Ectodermal cell (in vitro differentiated cells): ENCODE results near the gene NMT1.

ENCODE experiments used
- H3K27ac ChIP-seq: 2 replicates; pipeline ENCODE4 v1.7.0; 2013; ENCODE audit warnings: mild to moderate bottlenecking, low read depth, low read length; ENCODE audit not compliant: insufficient read depth, poor library complexity, severe bottlenecking
- H3K27me3 ChIP-seq: 2 replicates; pipeline ENCODE4 v1.7.0; 2013; ENCODE audit warnings: mild to moderate bottlenecking, low read length; ENCODE audit not compliant: insufficient read depth, control insufficient read depth, poor library complexity, severe bottlenecking
- H3K36me3 ChIP-seq: one replicate; pipeline ENCODE4 v1.7.0; 2013; ENCODE audit warnings: low read length; ENCODE audit not compliant: control insufficient read depth, insufficient read depth
- H3K4me1 ChIP-seq: one replicate; pipeline ENCODE4 v1.7.0; 2013; ENCODE audit warnings: low read length; ENCODE audit not compliant: control insufficient read depth, insufficient read depth
- H3K4me3 ChIP-seq: 2 replicates; pipeline ENCODE4 v1.7.0; 2013; ENCODE audit warnings: low read depth, low read length, control low read depth; ENCODE audit not compliant: insufficient read depth
- H3K9me3 ChIP-seq: 2 replicates; pipeline ENCODE4 v1.7.0; 2013; ENCODE audit warnings: mild to moderate bottlenecking, low read length, moderate library complexity; ENCODE audit not compliant: control insufficient read depth
- WGBS, 2 experiments: methylation state at CpG; one replicate each; pipeline ENCODE4 v1.1.7; 2013; ENCODE audit warnings: missing lambda C conversion rate in 2 of 2; 5-methylcytosine and 5-hydroxymethylcytosine counted together

Gene NMT1

GRCh38 chr17:45093444-45094110, 32.5 kb downstream of the NMT1 start:
- Histone ChIP-seq H3K4me1 (no peaks in the 10 kb centered on the region), H3K36me3 (peaks cover 58% of the 10 kb centered on the region), H3K27me3 (no peaks in the 10 kb centered on the region), H3K4me3 (no peak overlapping the region), H3K9me3 (no peaks in the 10 kb centered on the region), H3K27ac (no peak overlapping the region)
- WGBS, 2 experiments = 89% methylated on average over 13 of the region's 13 CpGs

GRCh38 chr17:45096141-45096540, 35.0 kb downstream of the NMT1 start:
- no peaks in the 10 kb centered on the region for H3K4me1 ChIP-seq
- WGBS, 2 experiments = 91 to 93% methylated on average over 3 of the region's 3 CpGs
- H3K4me3 ChIP-seq = no peak overlapping the region
- H3K27me3 ChIP-seq = no peaks in the 10 kb centered on the region
- no peaks in the 10 kb centered on the region for H3K9me3 ChIP-seq
- H3K36me3 ChIP-seq = peaks cover 54% of the 10 kb centered on the region
- H3K27ac ChIP-seq = no peak overlapping the region

- Histone ChIP-seq H3K9me3 (no peaks in the 10 kb centered on the region), H3K27me3 (no peaks in the 10 kb centered on the region), H3K4me3 (no peak overlapping the region), H3K36me3 (peaks cover 53% of the 10 kb centered on the region), H3K27ac (no peak overlapping the region), H3K4me1 (no peaks in the 10 kb centered on the region)
- WGBS, 2 experiments = 94 to 97% methylated on average over 11 of the region's 11 CpGs
These were observed 35.8 kb downstream of the NMT1 start for GRCh38 chr17:45096926-45097325.

GRCh38 chr17:45098081-45098868, 37.2 kb downstream of the NMT1 start:
- H3K36me3 ChIP-seq = peaks cover 55% of the 10 kb centered on the region

GRCh38 chr17:45098869-45099616, 37.9 kb downstream of the NMT1 start:
- no peaks in the 10 kb centered on the region for H3K4me1 ChIP-seq
- 56 to 59% methylated on average over 9 of the region's 9 CpGs for WGBS, 2 experiments

More at GRCh38 chr17:45098081-45098868, 37.2 kb downstream of the NMT1 start:
- Histone ChIP-seq H3K4me1 (no peaks in the 10 kb centered on the region), H3K27me3 (no peaks in the 10 kb centered on the region), H3K9me3 (no peaks in the 10 kb centered on the region), H3K27ac (no peak overlapping the region), H3K4me3 (no peak overlapping the region)
- 90 to 93% methylated on average over 13 of the region's 13 CpGs for WGBS, 2 experiments

GRCh38 chr17:45101546-45101882, 40.4 kb downstream of the NMT1 start:
- Histone ChIP-seq H3K4me3 (no peak overlapping the region), H3K9me3 (no peaks in the 10 kb centered on the region), H3K4me1 (no peaks in the 10 kb centered on the region), H3K27me3 (no peaks in the 10 kb centered on the region), H3K27ac (no peak overlapping the region), H3K36me3 (peaks cover 55% of the 10 kb centered on the region)
- WGBS, 2 experiments = 92 to 94% methylated on average over 9 of the region's 9 CpGs

More at GRCh38 chr17:45098869-45099616, 37.9 kb downstream of the NMT1 start:
- H3K4me3 ChIP-seq = no peak overlapping the region
- H3K27me3 ChIP-seq = no peaks in the 10 kb centered on the region
- no peaks in the 10 kb centered on the region for H3K9me3 ChIP-seq
- H3K36me3 ChIP-seq = peaks cover 54% of the 10 kb centered on the region
- H3K27ac ChIP-seq = no peak overlapping the region

GRCh38 chr17:45101883-45102811, 41.0 kb downstream of the NMT1 start:
- Histone ChIP-seq H3K27me3 (no peaks in the 10 kb centered on the region), H3K4me1 (no peaks in the 10 kb centered on the region), H3K9me3 (no peaks in the 10 kb centered on the region), H3K4me3 (no peak overlapping the region), H3K36me3 (peaks cover 53% of the 10 kb centered on the region), H3K27ac (no peak overlapping the region)
- 96% methylated on average over 12 of the region's 12 CpGs for WGBS, 2 experiments

GRCh38 chr17:45102856-45103255, 41.7 kb downstream of the NMT1 start:
- Histone ChIP-seq H3K27ac (no peak overlapping the region), H3K36me3 (peaks cover 52% of the 10 kb centered on the region), H3K4me3 (no peak overlapping the region), H3K9me3 (no peaks in the 10 kb centered on the region), H3K27me3 (no peaks in the 10 kb centered on the region), H3K4me1 (no peaks in the 10 kb centered on the region)
- WGBS, 2 experiments = 95 to 96% methylated on average over 9 of the region's 9 CpGs

GRCh38 chr17:45103269-45103795, 42.2 kb downstream of the NMT1 start:
- no peaks in the 10 kb centered on the region for H3K9me3 ChIP-seq
- 94 to 95% methylated on average over 9 of the region's 9 CpGs for WGBS, 2 experiments
- no peaks in the 10 kb centered on the region for H3K27me3 ChIP-seq
- H3K4me1 ChIP-seq = no peaks in the 10 kb centered on the region
- no peak overlapping the region for H3K27ac ChIP-seq
- H3K4me3 ChIP-seq = no peak overlapping the region
- peaks cover 53% of the 10 kb centered on the region for H3K36me3 ChIP-seq
